Mesodermal cell (in vitro differentiated cells): ENCODE data around the gene IL4R.

Experiments
- H3K27ac ChIP-seq: 2 replicates; pipeline ENCODE4 v1.7.0; 2013; ENCODE audit warnings: mild to moderate bottlenecking, low read depth, low read length, moderate library complexity; ENCODE audit not compliant: severe bottlenecking
- H3K36me3 ChIP-seq: 2 replicates; pipeline ENCODE4 v1.7.1; 2013; ENCODE audit warnings: mild to moderate bottlenecking, low read length, moderate library complexity; ENCODE audit not compliant: control insufficient read depth, insufficient read depth
- H3K4me1 ChIP-seq: one replicate; pipeline ENCODE4 v1.7.1; 2013; ENCODE audit warnings: mild to moderate bottlenecking, low read length; ENCODE audit not compliant: insufficient read depth, control insufficient read depth, poor library complexity, severe bottlenecking
- H3K4me3 ChIP-seq: 2 replicates; pipeline ENCODE4 v1.7.0; 2013; ENCODE audit warnings: low read length, control low read depth, mild to moderate bottlenecking; ENCODE audit not compliant: insufficient read depth, poor library complexity, severe bottlenecking; ENCODE audit errors: extremely low read depth
- H3K9me3 ChIP-seq: 2 replicates; pipeline ENCODE4 v1.7.1; 2013; ENCODE audit warnings: mild to moderate bottlenecking, low read length, moderate library complexity; ENCODE audit not compliant: control insufficient read depth
- WGBS, 2 experiments: methylation state at CpG; one replicate each; pipeline ENCODE4 v1.1.5; 2013; ENCODE audit warnings: missing lambda C conversion rate in 2 of 2; ENCODE audit not compliant: insufficient coverage in 2 of 2; 5-methylcytosine and 5-hydroxymethylcytosine counted together

IL4R gene

GRCh38 chr16:27368358-27368722 lies 54.6 kb downstream of the IL4R start:
- Histone ChIP-seq H3K4me1 (peaks cover 9% of the 10 kb centered on the region), H3K27ac (no peak overlapping the region), H3K4me3 (no peak overlapping the region), H3K9me3 (no peaks in the 10 kb centered on the region), H3K36me3 (peaks cover 5% of the 10 kb centered on the region)
- WGBS, 2 experiments: 45 to 56% methylated on average over 7 to 8 of the region's 9 CpGs

GRCh38 chr16:27369806-27370205 lies 56.0 kb downstream of the IL4R start:
- Histone ChIP-seq H3K4me3 (no peak overlapping the region), H3K9me3 (no peaks in the 10 kb centered on the region), H3K27ac (no peak overlapping the region), H3K4me1 (peaks cover 12% of the 10 kb centered on the region), H3K36me3 (no peaks in the 10 kb centered on the region)
- WGBS, 2 experiments: 76 to 89% methylated on average over 2 to 3 of the region's 3 CpGs

- no peak overlapping the region for H3K4me3 ChIP-seq
- no peaks in the 10 kb centered on the region for H3K9me3 ChIP-seq
- H3K4me1 ChIP-seq: peaks cover 9% of the 10 kb centered on the region
- H3K36me3 ChIP-seq: no peaks in the 10 kb centered on the region
- H3K27ac ChIP-seq: no peak overlapping the region
Observed at GRCh38 chr16:27370318-27370717, 56.5 kb downstream of the IL4R start.

- 100% methylated on average over 1 of the region's 3 CpGs; no CpG with 5 or more reads in 1 of the 2 experiments for WGBS, 2 experiments
- H3K4me3 ChIP-seq: no peak overlapping the region
- no peaks in the 10 kb centered on the region for H3K36me3 ChIP-seq
- peaks cover 4% of the 10 kb centered on the region for H3K4me1 ChIP-seq
- H3K27ac ChIP-seq: no peak overlapping the region
- H3K9me3 ChIP-seq: no peaks in the 10 kb centered on the region
Observed at GRCh38 chr16:27373312-27373711, 59.5 kb downstream of the IL4R start.

GRCh38 chr16:27374221-27374803 lies 60.5 kb downstream of the IL4R start:
- Histone ChIP-seq H3K4me3 (no peak overlapping the region), H3K36me3 (no peaks in the 10 kb centered on the region), H3K4me1 (peaks cover 7% of the 10 kb centered on the region), H3K27ac (no peak overlapping the region), H3K9me3 (no peaks in the 10 kb centered on the region)
- WGBS, 2 experiments: 91 to 97% methylated on average over 5 of the region's 8 CpGs

- no peaks in the 10 kb centered on the region for H3K36me3 ChIP-seq
- H3K27ac ChIP-seq: no peak overlapping the region
- WGBS, 2 experiments: 23 to 31% methylated on average over 8 to 9 of the region's 9 CpGs
- H3K4me1 ChIP-seq: peaks cover 9% of the 10 kb centered on the region
- no peak overlapping the region for H3K4me3 ChIP-seq
- H3K9me3 ChIP-seq: no peaks in the 10 kb centered on the region
Observed at GRCh38 chr16:27374804-27375425, 61.1 kb downstream of the IL4R start.

- Histone ChIP-seq H3K27ac (no peak overlapping the region), H3K9me3 (no peaks in the 10 kb centered on the region), H3K36me3 (no peaks in the 10 kb centered on the region), H3K4me3 (no peak overlapping the region), H3K4me1 (peaks cover 9% of the 10 kb centered on the region)
- 81 to 85% methylated on average over 2 of the region's 4 CpGs for WGBS, 2 experiments
Observed at GRCh38 chr16:27377666-27378485, 64.1 kb downstream of the IL4R start.

GRCh38 chr16:27378871-27379481 lies 65.2 kb downstream of the IL4R start:
- Histone ChIP-seq H3K36me3 (no peaks in the 10 kb centered on the region), H3K4me1 (peaks cover 9% of the 10 kb centered on the region), H3K4me3 (no peak overlapping the region), H3K9me3 (no peaks in the 10 kb centered on the region), H3K27ac (no peak overlapping the region)
- WGBS, 2 experiments: 84 to 91% methylated on average over 8 to 9 of the region's 11 CpGs

- H3K9me3 ChIP-seq: no peaks in the 10 kb centered on the region
- H3K27ac ChIP-seq: no peak overlapping the region
- peaks cover 6% of the 10 kb centered on the region for H3K4me1 ChIP-seq
- WGBS, 2 experiments: 86 to 94% methylated on average over 8 to 9 of the region's 9 CpGs
- no peak overlapping the region for H3K4me3 ChIP-seq
- H3K36me3 ChIP-seq: no peaks in the 10 kb centered on the region
Observed at GRCh38 chr16:27379919-27380318, 66.1 kb downstream of the IL4R start.

GRCh38 chr16:27381236-27381635 lies 67.5 kb downstream of the IL4R start:
- Histone ChIP-seq H3K9me3 (no peaks in the 10 kb centered on the region), H3K27ac (no peak overlapping the region), H3K4me3 (no peak overlapping the region), H3K4me1 (peaks cover 6% of the 10 kb centered on the region), H3K36me3 (no peaks in the 10 kb centered on the region)
